Fibroblast of the conjunctiva (primary cell): ENCODE measurements around the gene GALNT11.
A peak's percentile ranks its signal among the peaks of the same experiment; 100 is the strongest.

ENCODE experiments used
- DNase-seq: peaks from one replicate; pipeline ENCODE4 v3.0.0-alpha.2; 2010; ENCODE audit warnings: low read depth

The GALNT11 gene

DNA sequence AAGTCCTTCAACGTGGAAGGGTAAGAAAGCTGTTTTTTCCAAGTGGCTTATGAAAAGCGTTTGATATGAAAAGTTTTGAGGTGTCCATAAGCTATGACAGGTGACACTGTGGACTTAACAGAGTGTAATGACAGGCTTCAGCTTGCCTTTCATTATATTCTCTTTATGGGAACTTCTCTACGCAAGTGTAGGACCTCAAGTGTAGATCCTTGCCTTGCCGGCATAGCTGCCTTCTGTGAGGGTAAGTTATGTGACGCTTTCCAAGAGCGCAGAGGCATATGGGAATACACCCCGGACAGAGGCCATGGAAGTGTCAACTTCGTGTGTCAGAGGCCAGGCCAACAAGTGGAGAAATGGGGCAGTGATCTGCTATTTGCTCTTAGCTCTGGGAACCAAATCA is 91.9 kb downstream of the GALNT11 start:
- no peak for DNase-seq

DNA sequence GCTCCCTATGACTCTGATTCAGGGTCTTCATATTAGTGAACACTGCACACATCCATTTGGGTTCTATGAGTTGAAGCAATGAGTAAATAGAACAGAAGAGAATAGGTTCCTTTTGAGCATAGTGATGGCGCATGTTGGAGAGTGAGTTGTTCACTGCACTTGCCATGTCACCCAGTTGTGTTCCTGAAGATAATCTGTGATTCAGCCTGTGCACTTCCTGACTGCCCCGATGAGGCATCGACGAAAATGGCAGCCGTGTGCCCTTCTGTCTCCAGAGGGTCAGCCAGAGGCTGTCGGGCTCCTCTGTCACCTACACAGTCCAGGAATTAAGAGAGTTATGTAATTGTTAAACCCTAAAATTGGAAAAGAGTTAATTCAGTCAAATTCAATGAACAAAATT is 94.7 kb downstream of the GALNT11 start:
- DNase-seq = no peak

DNA sequence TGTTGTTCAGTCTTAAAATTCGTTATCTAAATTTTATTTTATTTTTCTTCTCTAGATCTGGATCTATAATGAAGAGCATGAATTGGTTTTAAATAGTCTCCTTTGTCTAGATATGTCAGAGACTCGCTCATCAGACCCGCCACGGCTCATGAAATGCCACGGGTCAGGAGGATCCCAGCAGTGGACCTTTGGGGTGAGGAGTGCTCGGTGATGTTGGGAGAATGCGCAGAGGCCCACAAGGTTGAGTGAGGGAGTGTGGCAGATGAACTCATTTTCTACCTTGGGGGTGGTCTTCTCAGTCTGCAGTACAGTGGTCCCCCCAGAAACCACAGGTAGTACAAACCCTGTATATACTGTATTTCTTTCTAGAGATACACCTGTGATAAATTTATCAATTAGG is 95.3 kb downstream of the GALNT11 start:
- no peak for DNase-seq

DNA sequence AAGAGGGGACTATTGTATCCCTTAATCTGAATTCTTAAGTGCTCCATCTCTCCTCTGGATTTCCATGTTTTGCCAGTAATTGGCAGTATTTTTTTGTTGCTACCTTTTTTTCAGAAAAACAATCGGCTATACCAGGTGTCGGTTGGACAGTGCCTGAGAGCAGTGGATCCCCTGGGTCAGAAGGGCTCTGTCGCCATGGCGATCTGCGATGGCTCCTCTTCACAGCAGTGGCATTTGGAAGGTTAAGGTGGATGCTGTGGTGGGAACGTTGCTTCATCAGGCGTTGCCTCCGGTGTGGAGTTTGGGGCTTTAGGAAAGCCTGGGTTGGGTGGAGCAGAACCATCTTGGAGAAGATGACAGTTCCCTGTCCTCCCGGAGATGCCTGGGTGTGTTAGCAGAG is 96.0 kb downstream of the GALNT11 start:
- DNase-seq = no peak

DNA sequence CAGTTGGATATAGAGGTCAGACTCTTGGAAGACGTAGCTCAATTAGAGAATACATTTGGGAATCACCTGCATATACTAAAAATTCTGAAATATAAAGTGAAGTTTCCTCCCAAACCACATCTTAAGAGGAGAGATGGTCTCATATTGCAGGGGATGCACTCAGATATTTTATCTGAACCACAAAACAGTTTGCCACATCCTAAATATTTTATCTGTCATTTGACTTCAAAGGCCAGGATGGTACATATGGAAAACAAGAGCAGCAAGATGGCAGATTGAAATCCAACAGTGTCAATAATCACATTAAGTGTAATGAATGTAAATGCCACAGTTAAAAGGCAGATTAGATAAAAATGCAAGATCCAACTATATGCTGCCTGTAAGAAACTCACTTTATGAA is 97.1 kb downstream of the GALNT11 start:
- DNase-seq = no peak

DNA sequence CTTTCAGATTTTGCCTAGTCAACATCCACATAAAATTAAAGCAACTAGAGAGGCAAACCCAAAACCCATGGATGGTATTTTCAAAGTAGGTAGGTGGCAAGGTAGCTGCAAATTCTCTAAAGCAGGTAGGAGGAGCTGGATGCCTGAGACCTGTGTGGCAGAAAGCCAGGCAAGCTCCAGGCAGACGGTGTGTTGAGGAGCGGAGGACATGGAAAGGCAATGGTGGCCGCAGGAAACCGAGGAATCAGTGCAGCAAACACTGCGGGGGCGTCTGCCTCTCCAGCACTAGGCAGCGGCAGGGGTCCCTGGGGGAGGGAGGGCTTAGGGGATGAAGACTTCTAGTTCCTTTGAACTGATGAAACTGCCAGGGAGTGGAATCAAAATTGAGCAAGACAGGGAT is 101.3 kb downstream of the GALNT11 start:
- DNase-seq = no peak

DNA sequence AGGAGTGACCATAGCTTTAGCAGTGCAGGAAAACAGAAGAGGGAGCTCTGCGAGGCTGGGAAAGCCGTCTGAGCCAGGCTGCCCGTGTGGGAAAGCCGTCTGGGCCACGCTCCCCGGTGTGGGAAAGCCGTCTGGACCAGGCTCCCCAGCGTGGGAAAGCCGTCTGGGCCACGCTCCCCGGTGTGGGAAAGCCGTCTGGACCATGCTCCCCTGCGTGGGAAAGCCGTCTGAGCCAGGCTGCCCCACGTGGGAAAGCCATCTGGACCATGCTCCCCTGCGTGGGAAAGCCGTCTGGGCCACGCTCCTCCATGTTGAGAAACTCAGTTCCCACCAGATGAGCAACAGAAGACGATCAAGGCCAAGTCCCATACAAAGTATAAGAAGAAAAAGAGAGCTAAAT is 101.8 kb downstream of the GALNT11 start:
- no peak for DNase-seq

DNA sequence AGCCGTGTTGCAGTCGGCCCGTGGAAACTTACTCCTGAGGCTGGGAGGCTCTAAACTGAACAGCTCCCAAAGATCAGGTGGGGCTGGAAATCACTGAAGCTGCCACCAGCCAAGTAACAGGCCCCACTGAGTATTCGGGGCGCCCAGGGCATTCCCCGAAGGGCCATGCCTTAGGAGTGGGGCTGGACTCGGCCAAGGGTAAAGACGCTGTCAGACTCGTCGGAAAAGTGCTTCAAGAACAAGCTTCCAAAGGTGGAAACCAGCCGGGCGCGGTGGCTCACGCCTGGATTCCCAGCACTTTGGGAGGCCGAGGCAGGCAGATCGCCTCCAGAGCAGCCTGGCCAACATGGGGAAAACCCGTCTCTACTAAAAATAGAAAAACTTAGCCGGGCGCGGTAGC is 102.8 kb downstream of the GALNT11 start:
- DNase-seq = no peak

DNA sequence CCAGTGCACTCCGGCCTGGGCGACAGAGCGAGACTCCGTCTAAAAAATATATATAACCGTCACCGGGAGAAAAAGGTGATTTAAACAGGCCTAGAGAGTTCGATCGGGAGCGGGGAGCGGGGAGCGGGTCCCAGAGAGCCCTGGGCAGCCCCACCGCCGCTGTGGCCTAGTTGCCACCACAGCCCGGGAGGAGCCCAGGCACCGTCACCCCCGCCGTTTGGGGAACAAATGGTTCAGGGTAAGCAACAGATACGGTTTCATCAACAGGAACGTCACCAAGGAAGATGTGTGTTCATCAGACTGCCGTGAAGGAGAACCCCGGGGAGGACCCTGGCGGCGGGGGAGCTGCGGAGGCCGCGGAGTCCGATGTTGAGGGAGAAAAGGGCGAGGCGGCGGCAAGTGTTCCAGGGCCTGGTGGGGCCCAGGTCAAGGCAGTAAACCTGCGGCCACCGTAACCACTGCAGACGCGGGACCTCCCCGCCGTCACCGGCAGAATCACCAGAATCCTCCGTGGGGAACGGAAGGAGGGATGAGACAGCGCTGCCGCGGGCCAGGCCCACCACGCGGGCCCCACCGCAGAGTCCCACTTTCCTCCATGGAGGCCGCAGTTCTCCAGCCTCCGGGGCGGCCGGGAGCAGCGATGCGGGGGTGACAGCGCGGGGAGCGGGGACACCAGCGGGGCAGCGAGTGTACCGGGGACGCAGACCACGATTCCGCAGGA is 103.4 kb downstream of the GALNT11 start:
- DNase-seq = no peak

DNA sequence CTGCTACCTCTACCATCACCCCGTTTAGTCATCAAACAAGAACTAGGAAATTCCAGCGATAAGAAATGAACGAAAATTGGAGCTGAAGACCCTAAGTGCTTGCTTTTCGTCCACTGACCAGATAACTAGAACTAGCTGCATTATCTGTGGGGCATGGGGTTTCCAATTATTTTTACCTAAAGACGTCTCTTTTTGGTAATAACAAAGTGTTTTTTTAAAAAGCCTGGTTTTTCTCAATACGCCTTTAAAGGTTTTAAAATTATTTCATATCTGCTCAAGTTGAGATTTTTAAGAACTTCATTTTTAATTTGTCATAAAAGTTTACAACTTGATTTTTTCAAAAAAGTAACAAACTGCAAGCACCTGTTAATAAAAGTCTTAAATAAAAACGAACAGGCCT is 104.2 kb downstream of the GALNT11 start:
- no peak for DNase-seq

DNA sequence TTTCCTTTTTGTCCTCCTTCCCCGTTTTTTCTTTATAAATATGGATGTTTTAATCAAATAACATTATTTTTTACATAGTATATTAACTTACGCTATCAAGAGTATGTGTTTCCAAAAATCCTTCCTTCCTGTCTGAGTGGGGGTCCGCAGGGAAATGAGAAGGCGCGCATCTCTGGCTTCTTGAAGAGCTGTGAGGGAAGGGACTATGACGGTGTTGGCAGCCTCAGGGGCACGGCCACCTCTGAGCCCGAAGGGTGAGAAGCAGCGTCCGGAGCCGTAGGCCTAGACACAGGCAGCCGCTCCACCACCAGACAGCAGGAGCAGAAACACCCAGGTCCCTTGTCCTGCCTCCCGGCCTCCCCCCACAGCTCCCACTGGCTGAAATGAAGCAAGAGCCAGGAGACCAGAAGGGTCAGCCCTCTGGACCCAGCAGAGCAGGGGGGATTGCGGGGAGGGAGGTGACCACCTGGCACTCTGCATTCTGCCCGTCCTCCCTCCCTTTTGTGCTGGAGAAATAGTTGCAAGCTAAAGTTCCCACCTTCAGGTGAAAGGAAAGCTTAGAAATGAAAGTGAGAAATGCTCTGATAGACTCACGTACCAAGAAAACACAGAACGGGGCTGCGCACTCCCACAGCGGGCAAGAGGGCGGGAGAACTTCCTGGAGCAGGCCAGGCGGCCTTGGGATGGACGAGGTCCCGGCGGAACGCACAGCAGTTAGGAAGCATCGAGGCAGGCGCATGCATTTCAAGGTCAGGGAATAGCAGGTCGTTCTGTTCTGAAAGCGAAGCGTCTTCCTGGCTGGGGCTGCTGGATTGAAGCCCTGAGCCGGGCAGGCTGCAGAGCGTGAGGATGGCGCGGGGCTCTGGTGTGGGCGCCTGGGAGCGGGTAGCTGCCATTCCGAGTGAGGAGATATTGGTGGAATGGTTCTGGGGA is 105.5 kb downstream of the GALNT11 start:
- DNase-seq = no peak

DNA sequence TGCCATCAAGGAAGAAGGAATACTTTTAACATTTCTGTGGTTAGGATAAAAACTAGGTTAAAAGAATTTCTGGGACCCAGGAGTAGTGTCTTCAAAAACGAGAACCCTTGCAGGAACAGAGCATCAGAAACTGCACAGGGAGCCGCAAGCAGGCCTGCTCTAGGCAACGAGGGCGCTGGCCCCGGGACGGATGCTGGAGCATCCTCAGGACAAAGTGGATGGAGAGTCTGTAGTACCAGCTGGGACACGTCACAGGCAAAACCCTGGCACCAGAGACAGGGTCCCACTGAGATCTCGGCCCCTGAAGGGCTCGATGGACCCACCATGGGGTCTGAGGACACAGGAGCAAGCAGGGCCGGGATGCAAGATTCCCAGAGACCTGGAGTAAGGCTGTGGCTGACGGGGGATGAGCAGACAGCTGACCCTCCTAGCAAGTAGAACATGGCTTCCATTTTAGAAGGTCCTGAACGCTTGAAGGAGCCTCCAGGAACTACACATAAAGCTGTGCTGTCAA is 106.6 kb downstream of the GALNT11 start:
- DNase-seq = no peak

DNA sequence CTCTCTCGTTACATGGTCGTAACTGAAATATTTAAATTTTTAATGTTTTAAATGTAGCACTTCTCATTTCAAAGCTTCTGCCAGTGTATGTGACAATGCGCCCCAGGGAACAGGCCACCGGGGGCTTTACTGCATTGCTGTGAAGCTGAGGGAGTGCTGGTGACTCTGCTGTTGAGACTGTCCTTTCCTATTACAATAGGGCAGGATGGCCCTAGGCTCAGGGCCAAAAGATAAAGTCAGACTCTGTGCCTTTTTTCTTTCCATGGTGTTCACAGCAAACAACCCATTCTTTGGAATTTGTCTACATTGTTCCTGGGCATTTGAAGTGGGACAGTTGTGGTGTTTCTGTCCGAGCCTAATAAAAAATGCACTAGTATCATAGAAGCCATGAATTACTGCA is 107.3 kb downstream of the GALNT11 start:
- DNase-seq = no peak

DNA sequence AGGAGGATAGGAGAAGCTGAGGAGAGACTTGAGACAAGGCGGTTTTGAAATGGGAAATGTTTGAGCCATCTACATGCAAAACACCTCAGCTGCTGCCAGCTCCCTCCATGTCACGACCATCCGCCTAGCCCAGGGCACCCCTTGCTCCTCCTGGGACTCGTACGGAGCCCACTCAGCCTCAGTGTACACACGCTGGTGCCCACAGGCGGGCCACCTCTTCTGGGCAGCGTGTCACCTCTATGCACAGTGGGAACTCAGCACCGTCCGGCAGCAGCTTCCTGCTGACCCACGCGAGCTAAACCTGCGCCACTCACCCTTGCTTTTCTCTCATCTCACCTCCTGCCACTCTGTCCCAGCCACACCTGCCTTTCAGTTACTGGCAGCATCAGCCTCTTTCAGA is 108.3 kb downstream of the GALNT11 start:
- no peak for DNase-seq

DNA sequence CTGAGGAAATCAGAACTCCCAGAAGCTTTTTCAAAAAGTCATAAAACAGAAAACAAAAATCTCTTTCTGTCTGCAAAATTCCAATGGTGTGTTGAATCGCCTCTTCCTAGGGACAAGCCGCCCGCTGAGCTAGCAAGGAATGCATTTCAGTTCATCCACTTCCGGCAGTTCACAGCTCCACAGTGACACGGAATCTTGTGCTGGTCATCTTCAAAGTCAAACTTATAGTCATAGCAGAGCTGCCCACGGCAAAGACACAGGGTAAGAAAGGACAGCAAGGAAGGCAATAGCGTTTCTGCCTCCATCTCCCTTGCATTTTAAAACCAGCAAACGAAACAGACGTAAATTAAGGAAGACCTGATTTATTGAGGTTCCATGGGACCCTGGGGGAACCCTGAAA is 111.2 kb downstream of the GALNT11 start:
- DNase-seq = no peak

DNA sequence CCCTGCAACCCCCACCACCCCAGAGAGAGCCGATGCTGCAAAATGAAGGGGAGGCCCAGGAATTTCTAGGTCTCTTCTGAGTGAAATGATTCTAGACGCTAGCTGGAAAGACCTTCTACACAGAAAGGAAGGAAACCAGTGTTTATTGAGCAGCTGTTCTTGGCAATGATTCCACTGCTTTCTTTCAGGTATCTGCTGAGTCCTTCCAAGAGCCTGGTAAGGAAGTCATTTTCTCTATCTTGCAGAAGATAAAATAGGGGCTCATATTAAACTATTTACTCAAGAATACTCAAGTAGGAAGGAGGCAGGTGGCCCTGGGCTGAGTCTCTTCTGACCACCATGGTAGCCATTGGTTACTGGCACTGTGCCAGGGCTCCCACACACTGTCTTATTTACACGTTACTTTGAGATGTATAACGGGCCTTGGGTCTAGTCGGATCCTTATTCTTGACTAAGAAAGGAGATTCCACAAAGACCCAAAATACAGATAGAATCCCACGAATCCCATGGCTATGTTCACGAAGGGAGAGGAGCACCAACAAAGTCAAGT is 112.1 kb downstream of the GALNT11 start:
- no peak for DNase-seq

DNA sequence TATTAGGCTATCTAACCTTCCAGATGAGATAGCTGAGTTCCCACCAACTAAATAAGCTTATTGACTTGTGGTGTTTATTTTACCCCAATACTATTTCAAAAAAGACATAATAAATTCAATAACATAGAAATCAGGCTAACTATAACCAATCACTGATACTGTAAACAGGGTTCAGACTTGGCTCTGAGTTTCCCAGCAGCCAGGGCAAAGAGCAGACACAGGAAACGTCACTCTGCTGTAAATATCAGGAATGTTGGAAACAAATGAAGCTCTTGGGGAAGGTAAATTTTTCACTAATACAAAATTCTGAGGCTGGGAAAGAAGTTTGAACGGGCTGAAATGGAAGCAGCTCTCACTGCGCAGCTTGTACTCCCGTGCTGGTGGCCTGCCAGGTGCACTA is 114.6 kb downstream of the GALNT11 start:
- no peak for DNase-seq

DNA sequence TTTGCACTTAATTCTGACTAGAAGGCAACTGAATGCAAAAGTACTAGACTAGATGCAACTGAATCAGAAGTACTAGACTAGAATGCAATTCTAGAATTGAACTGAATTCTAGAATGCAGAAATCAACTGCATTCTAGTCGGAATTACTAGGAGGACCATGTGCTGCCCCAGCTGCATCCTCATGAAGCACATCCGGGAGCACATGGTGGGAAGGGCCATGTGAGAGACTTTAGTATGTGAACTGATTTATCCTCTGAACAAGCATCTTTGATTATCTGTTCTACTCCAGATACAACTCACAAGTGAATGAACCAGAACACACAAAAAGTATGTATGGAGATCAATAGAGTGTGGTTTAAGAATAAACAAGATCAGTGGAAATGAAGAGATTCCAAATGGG is 115.1 kb downstream of the GALNT11 start:
- DNase-seq = no peak

DNA sequence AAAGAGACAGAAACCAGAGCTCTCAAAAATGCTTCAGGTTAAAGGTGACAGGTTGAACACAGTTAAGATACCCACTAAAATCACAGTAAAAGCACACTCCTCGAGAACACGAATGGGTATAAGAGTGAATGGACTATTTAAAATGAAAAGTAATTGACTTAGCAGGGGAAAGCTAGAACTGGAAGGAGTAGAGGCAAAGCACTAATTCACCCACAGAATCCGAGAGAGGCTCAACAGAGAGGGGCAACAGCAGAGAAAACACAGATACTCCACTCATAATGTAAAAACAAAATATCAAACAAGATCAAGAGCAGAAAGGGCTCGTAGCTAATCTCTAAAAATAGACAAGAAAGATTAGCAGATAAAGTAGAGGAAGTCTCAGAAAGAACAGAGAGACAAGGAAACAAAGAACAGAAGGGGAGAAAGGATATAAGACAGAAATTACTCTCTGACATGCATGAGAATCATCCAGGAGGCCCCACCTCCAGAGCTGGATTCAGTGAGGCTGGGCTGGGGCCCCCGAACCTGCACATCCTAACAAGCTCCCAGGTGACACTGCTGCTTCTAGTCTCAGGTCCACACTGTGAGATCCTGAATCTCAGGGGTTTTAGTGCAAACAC is 117.6 kb downstream of the GALNT11 start:
- no peak for DNase-seq

DNA sequence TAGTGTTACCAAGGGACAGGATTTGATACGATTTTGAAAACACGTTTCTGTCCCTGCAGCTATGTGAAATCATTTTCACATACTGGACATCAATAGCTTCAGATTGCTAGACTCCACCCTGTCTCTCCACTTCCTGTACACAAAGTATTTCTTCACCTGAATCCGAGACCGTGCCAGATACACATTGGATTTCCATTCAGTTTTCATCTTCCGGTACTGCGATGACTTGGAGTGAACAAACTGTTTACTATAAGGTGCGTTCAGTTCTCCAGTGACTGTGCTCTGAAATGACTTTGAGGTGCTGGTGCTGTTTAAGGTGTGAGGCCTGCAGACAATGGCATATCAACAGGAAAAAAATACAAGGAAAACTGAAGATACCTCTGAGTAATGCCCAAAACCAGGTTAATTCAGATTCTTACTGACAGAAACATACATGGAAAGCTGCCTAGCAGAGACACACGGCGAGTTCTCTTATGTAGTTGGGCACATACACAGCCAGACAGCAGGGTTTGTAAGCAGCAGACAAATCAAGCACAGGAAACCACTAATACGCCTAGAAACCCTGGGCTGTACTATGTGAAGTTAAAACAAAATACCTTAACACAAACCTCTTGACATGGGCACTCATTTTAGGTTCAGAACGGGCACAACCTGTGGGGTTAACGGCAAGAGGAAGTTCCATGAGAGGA is 119.2 kb downstream of the GALNT11 start:
- no peak for DNase-seq

DNA sequence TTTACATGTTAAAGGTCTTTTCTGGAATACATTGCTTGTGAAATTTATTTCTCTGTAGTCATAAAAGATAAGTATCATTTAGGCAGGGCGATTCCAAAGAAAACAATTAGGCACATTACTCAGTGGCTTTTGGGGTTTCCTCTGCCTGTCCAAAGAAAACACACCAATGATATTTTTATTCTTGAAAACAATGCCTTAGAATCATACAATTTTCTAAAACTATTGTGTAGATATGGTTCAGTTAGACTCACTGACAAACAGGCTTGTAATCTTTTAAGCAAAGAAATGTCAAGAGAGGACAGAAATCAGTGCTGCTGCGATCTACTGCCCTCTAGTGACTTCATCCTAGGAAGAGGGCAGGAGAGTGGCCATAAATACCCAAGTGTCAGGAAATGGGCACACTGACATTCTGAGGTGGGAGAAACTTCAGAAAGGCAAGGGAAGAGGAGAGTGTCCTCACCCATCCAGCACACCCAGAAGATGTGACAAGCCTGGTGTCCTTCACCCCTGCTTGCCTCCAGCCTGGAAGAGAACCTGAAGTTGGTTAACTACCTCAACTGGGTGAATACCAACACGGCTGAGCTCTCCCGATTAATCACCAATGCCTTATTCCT is 120.5 kb downstream of the GALNT11 start:
- peak; percentile 38 for DNase-seq
